ENCODE results near the gene ZNF546.

Gene ZNF546

GRCh38 chr19:39970675-39971379, 26.0 kb upstream of the ZNF546 start, which contains the start of gene PSMC4:
PSMC4 (plus strand) TSS chr19:39971165; CDS start chr19:39971203, 38 bp downstream.
- peak; percentile 99 for DNase-seq (ENCODE audit: low read depth)
- peak; percentile 63 for TF ChIP-seq CTCF (conservative IDR thresholded peaks at IDR 0.05; ENCODE audit: control insufficient read depth, insufficient read depth, low read depth, low read length)
- peak within 1 kb of the TSS; percentile 95 for H3K4me3 ChIP-seq (ENCODE audit: control insufficient read depth, low read depth, low read length)

- DNase-seq (ENCODE audit: low read depth) = peak; percentile 10
- TF ChIP-seq CTCF (conservative IDR thresholded peaks at IDR 0.05; ENCODE audit: control insufficient read depth, insufficient read depth, low read depth, low read length) = no peak
- H3K4me3 ChIP-seq (ENCODE audit: control insufficient read depth, low read depth, low read length) = peak overlapping the region; percentile 95
Measured at GRCh38 chr19:39971380-39972035, 25.4 kb upstream of the ZNF546 start.

GRCh38 chr19:39974377-39975155, 22.3 kb upstream of the ZNF546 start:
- no peak overlapping the region for H3K4me3 ChIP-seq (ENCODE audit: control insufficient read depth, low read depth, low read length)
- DNase-seq (ENCODE audit: low read depth) = peak; percentile 61
- no peak for TF ChIP-seq CTCF (conservative IDR thresholded peaks at IDR 0.05; ENCODE audit: control insufficient read depth, insufficient read depth, low read depth, low read length)

GRCh38 chr19:39982883-39983282, 14.0 kb upstream of the ZNF546 start:
- DNase-seq (ENCODE audit: low read depth) = no peak
- no peak overlapping the region for H3K4me3 ChIP-seq (ENCODE audit: control insufficient read depth, low read depth, low read length)
- no peak for TF ChIP-seq CTCF (conservative IDR thresholded peaks at IDR 0.05; ENCODE audit: control insufficient read depth, insufficient read depth, low read depth, low read length)

GRCh38 chr19:39983695-39984300, 13.1 kb upstream of the ZNF546 start:
- DNase-seq (ENCODE audit: low read depth) = no peak

More at GRCh38 chr19:39983695-39984300, 13.1 kb upstream of the ZNF546 start:
- no peak for TF ChIP-seq CTCF (conservative IDR thresholded peaks at IDR 0.05; ENCODE audit: control insufficient read depth, insufficient read depth, low read depth, low read length)
- H3K4me3 ChIP-seq (ENCODE audit: control insufficient read depth, low read depth, low read length) = no peak overlapping the region

All from fibroblast of mammary gland (primary cell).